ENCODE data around the gene SPINDOC.
"Not testable (repeated sequence)": the region's sequence is repeated elsewhere in the genome, so short reads cannot be mapped to it uniquely, and the experiment has no call there.

The SPINDOC gene, protein sequence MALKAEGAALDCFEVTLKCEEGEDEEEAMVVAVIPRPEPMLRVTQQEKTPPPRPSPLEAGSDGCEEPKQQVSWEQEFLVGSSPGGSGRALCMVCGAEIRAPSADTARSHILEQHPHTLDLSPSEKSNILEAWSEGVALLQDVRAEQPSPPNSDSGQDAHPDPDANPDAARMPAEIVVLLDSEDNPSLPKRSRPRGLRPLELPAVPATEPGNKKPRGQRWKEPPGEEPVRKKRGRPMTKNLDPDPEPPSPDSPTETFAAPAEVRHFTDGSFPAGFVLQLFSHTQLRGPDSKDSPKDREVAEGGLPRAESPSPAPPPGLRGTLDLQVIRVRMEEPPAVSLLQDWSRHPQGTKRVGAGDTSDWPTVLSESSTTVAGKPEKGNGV

DNA sequence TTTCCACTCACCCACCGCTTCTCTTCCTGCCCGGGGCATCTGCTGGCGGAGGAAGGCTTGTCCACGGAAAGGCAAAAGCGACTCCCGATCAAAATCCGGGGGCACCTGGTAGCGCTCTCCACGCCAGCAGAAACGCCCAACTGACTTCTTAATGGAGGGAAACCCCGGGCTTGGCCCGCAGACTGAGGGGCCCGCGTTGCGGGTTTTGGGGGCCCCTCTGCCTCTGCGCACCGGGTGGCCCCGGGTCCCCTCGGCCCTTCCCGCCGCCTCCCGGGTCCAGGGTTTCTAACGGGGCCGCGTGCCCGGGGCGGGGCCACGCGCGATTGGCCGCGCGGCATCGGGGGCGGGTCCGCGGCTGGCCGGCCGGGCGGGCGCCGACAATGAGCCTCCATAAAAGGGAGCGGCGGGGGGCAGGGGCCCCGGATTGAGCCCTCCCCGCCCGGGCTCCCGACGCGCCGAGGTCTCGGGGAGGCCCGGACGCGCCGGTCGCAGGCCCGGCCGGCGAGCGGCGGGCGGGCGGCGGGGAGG, at the start of gene SPINDOC:
SPINDOC (plus strand) TSS at position 422 of the 528 bp plus-strand sequence. CDS start 231 bp downstream, outside the sequence.
- peak; percentile 70 for DNase-seq

DNA sequence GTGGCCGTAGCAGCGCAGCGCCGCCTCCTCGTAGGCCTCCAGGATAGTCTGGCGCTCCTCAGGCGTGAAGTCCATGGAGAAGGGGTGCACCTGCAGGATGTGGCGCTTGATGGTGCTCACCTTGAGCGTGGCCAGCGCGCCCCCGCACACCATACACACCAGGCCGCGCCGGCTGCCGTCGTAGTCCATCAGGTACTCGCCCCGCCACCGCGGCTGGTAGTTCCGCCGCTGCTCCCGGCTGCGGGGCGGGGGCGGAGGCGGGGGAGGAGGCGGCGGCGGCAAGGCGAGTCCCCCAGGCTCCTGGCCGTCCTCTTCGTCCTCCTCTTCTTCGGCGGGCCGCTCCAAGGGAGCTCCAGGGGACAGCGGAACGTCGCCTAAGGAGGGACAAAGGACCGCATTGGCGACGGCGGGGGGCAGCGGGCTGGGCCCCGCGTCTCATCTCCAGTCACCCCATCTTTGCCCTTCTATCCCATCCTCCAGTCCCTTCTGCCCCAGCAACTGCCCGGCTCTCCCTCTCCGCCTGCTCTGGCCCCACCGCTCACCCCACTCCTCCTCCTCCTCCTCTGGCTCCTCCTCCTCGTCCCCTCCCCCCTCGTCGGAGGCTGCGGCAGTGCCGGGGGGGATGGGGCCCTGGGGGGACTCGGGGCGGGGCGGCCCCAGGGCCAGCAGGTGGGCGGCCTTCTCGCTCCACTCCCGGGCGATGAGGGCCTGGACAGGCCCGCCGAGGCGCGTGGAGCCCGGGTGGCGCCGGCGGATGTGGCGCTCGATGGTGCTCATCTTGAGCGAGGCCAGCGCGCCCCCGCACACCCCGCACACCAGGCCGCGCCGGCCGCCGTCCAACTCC, 49.5 kb upstream of the SPINDOC start:
- DNase-seq = no peak

DNA sequence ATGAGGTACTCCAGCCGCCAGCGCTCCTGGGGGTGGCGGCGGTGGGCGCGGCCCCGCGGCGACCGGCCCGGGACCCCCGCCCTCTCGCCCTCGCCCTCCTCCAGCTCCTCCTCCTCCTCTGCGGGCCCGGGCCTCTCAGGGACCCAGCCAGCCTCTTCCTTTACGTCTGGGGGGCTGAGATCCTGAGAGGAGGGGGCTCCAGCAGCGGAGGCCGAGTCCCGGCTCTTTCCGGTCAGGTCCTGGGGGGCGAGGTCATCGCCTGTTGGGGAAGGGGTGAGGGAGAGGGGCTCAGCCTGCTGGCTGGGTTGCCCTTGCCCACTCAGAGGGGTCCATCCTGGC, 48.9 kb upstream of the SPINDOC start:
- DNase-seq = no peak

DNA sequence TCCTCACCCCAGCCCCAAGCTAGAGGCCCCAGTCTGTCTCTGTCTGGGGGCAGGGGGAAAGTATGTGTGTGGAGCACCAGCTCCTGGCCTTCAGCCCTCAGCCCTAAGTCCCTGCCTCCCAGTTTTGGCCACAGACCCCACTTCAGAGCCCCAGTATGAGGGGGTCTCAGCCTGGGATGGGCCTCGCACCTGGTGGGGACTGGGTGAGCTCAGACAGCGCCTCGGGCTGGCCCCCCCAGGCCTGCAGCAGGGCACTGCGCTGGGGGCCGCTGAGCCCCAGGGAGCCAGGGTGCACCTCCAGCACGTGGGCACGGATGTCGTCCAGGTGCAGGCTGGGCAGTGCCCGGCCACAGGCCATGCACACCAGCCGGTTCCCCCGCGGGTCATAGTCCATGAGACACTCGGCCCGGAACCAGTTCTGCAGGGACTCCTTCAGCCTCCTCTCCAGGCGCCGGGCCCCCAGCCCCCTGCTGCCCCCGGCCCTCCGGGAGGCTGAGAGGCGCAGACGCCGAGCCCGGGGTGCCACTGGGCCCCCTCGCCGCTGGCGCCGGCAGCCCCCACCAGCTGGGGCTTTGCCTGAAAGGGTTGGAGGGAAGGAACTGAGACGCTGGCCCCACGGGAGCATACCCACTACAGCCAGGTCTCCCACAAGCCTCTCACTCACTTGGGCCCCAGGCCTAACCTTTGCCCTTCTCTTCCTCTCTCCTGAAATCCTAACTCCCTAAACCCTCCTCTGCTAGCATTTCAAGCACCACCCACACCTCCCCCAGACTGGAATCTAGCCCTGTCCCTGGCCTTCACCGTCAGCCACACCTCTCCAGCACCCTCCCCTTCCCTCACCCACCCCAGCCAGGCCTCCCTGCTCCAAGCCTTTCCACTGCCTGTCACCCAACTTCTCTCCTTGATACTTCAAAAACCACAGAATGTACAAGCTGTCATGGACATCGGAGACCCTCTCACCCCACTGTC, 48.3 kb upstream of the SPINDOC start:
- DNase-seq = no peak

DNA sequence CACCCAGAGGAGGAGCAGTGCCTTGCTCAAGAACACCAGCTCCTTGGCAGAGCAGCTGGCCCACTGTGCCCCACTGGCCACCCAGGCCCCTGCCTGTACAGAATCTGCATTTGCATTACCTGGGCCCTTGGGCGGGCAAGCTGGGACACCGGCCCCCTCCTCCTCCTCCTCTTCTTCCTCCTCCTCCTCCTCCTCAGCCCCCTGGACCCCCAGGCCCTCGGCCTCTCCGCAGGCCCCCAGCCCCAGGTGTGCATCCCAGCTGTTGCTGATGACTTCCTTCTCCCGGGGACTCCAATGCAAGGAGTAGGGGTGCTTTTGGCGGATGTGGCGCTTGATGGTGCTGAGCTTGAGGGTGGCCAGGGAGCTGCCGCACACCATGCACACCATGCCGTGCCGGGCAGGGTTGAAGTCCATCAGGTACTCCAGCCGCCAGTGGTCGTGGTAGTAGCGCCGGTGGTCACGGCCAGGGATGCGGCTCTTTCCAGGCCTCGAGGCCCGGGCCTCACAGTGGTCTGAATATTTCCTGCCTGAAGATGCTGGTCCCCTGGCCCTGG, 47.5 kb upstream of the SPINDOC start:
- no peak for DNase-seq

DNA sequence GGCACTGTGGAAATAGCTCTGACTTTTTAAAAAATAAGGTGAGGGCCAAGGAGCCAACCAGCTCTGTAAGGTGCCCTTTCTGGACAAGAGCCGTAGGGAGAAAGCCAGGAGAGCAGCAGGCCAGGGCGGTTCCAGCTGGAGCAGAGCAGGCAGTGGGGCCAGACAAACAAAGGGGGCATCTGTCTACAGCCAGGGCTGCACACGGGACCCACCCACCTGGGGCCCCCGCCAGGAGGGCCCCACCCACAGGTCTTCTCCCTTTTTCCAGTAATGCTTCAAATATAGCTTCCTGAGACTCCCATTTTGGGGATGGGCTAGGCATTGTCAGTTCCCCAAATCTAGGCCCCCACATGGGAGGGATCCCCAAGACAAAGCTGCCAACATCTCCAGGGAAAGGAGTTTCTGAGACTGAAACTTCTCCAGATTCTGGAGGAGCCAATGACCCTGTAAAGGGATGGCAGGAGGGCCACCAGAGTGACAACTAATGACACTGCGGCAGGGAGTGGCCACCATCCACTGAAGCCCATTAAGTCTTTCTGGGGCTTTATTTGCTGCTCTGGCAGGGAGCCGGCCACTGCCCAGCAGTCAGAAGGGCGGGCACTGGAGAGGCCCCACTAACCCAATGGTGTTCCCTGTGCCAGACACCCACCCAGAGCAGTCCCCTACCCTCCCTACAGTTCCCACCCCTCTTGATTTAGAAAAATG, 46.6 kb upstream of the SPINDOC start:
- no peak for DNase-seq

DNA sequence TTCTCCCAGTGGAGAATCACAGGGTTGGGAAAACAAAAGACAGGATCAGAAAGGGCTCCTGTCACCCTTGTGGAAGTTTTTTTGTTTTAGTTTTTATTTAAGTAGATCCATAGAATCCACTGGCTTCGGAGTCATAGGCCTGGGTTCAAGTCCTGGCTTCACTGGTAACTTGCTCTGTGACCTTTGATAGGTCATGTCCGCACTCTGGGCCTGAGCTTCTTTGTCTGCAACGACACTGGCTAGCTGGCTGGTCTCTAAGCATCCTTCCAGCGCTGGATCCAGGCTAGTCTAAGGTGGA, 46.0 kb upstream of the SPINDOC start:
- no peak for DNase-seq

DNA sequence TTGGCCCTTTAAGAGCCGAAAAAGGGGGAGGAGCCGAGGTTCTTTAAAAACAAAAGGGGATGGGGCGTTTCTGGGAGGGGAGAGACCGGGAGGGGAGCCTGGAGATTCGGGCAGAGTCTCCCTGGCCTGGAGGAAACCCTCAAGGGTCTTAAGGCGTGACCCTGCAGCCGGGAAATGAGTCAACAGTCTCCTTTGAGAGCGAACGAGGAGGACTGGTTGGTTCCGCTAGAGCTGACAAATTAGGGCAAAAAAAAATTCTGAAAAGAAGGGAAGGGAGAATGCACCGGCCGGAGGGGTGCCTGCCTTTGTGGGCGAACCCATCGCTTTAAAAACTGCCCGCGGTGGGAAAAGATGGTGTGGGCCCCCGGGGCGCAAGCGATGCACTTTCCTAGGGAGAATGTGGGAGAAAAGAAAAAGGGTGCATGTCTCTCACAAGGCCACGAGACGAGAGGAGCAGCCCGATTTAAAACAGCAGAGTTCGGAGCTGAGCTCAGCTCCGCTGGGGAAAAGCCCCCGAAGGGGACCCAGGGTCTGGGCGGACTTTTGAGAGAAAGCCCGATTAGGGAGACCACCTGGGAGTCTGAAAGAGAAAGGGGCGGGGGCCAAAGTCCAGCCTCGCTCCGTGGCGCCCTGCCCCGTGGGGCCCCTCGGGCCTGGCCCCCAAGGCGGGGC, 45.6 kb upstream of the SPINDOC start:
- peak; percentile 18 for DNase-seq

DNA sequence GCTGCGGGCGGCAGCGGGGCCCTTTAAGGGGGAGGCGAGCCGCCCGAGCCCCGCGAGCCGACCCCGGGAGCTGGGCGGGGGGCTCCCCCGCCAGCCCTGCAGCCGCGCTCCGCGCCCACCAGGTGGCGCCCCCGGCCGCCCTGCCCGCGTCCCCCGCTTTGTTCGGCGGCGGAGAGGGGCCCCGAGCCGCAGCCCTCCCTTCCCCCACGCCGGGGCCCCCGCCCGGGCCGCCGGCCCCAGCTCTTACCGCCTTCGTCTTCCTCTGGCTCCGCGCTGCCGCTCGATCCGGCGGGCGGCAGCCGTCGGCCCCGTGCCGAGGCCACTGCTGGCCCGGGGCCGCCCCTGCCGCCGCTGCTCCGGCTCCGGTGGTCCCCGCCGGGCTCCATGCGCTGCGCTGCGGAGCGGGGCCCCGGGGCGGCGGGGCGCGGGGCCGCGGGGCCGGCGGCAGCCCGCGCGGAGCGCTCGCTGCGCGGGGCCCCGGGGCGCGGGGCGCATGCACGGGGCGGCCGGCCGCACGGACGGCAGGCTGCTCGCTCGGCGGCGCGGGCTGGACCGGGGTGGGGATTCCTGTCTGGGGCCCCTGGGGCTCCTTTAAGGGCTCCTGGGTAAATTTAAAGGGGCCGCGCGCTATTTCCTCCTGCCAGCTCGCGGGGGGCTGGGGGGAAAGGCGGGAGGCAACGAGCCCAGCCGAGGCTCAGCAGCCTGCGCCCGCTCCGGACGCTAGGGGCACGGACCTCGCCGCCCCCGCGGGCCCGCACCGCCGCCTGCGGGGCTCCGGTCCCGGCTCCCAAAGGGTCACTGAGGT, 44.8 kb upstream of the SPINDOC start, which contains the start of gene ZFTA:
ZFTA (minus strand) TSS at position 539 of the 805 bp plus-strand sequence; CDS start at position 386, 153 bp downstream.
- DNase-seq = peak; percentile 66

DNA sequence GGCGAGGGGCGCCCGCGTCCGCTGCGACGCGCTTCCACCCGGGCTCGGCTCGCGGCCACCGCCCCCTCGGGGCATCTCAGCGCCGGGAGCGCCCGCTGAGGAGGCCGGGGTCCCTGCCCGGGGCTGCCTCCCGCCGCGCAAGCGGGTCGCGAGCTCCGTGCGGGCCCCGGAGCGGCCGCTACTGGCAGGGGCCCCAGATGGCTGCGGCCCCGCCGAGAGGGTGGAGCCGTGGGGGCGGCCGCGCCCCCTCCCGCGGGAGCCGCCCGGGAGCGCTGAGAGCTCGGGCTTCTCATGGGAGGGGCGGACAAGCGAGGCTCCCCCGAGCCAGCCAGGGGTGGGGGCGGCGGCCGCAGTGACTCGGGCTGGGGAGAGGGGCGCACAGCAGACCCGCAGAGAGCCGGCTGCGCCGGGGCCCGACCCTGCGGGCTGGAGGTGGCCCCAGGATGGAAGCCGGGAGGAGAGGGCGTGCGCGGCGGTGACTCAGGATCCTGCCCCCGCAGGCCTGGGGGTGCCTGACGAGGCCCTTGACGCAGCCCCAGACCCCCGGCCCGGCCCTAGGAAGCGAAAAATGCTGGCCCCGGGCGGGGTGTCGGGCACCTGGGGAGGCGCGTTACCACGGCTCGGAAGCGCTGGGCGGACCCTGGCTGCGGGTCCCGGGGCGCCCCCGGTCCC, 44.1 kb upstream of the SPINDOC start:
- DNase-seq = peak; percentile 52

DNA sequence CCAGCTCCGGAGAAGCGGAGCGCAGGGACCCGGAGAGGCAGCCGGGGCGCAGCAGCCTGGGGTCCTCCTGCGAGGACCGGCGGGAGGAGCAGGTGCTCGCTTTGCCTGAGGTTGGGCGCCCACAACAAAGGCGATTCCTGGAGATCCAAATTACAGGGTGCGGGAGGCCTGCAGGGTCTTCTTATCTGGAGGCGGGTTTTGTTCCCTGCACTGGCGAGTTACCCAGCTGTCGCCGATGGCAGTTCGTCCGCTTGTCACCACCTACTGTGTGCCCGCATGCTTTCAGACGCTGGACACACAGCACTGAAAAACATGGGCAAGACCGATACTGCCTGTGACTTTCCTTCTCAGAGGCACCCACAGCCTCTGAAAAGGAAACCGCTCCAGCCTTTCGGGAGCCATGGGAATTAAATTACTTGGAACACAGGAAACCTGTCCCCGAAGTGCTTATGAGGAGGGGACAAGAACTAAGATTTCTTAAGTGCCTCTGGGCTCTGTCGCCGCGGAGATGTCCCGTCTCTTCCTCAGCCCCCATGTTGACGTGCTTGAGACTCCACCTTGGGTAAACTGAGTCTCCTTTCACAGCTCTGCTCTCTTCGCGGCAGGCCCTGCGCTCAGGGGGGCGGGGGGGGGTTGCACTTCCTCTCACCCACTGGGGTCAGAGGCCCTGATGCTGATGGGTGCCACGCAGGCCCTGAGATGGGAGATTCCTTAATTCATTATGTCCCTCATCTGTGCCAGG, 43.4 kb upstream of the SPINDOC start:
- DNase-seq = no peak

DNA sequence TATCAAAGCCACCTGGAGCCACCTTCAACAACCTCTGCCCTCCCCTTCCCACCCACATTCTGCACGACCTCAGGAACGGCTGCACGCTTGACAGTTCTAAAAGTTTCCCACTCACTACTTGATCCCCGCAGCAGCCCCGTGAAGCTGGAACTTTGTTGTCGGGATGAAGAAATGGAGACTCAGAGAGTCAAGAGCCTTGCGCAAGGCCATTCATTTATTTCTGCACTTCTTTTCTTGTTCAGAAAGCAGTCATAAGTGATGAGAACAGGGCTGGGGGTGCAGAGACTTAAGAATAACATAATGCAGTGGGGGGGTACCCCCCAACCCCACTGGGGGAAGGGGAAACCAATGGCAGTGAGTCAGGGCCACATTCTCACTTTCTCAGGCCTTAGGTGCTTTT, 42.5 kb upstream of the SPINDOC start:
- no peak for DNase-seq

DNA sequence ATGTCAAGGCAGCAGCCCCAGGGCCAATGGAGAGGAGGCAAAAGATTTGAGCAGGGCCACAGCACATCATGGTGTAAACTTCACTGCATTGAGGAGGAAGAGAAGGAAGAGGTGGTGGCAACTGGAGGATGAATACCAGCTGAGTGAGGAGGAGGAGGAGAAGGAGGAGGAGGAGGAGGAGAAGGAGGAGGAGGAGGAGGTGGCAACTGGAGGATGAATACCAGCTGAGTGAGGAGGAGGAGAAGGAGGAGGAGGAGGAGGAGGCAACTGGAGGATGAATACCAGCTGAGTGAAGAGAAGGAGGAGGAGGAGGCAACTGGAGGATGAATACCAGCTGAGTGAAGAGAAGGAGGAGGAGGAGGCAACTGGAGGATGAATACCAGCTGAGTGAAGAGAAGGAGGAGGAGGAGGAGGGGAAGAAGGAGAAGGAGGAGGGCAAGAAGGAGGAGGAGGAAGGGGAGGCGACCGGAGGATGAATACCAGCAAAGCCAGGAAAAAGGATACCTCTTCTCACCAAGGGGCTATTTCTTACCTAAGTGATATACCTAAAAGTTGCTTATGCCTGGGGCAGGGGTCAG, 41.4 kb upstream of the SPINDOC start:
- not testable (repeated sequence) for DNase-seq

DNA sequence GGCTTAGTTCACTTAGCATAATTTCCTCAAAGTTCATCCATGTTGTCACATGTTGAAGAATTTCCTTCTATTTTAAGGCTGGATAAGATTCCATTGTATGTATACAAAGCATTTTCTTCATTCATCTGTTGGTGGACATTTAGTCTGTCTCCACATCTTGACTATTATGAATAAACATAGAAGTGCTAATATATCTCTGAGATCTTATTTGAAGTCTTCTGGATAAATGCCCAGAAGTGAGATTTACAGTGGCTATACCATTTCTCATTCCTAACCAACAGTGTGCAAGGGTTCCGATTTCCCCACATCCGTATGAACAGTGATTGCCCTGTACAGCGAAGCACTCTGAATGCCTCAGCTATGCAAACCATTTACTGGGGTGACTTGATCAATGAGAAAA, 38.1 kb upstream of the SPINDOC start:
- no peak for DNase-seq

DNA sequence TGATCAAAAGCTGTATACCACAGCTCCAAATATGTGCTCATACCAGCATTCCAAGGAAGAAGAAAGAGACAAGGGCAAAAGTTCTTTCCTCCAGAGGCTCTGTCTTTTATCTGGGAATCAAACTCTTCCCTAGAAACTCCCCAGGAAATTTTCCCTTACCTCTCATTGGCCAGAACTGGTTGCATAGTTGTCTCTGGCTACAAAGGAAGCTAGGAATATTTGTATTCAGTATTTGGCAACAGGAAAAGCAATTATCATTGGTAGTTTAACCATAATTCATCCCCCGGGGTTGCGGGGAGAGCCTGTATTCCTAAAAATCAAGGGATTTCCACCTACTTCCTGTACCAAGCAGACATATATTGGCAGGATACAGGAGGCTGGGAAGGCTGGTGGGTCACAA, 34.2 kb upstream of the SPINDOC start:
- DNase-seq = no peak

DNA sequence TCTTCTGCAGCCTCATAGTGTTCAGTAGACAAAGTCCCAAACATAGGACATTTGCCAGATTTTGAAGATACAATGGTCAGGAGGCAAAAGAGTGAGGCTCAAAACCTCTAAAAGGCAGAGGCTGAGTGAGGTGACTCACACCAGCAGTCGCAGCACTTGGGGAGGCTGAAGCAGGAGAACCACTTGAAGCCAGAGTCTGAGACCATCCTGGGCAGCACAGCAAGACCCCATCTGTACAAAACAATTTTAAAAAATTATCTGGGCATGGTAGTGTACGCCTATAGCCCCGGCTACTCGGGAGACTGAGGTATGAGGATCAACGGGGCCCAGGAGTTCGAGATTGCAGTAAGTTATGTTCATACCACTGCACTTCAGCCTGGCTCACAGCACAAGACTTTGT, 30.5 kb upstream of the SPINDOC start:
- no peak for DNase-seq

DNA sequence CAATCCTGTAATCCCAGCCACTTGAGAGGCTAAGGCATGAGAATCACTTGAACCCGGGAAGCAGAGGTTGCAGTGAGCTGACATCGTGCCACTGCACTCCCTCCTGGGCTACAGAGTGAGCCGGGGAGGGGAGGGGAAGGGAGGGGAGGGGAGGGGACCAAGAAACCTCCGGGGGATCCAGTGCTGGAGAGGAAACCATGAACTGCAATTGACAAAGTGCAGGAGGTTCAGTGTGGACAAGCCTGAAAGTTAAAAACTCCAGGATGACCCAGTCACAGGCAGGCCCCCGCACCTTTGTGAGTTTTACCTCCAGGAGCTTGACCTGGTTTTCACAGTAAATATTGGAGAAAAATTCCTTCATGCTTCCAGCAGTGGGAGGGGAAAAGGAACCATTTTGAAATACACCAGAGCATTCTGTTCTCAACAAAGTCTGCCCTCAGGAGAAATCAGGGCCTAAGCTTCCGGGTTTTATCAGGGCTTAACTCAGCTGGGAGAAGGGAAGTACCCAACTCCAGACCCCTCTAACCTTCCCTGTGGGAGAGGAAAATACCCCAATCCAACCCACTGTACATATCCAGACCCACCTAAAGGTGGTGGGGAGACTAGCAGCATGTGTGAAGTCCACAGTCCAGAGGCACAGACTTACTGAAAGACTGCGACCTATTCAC, 29.2 kb upstream of the SPINDOC start:
- DNase-seq = no peak

DNA sequence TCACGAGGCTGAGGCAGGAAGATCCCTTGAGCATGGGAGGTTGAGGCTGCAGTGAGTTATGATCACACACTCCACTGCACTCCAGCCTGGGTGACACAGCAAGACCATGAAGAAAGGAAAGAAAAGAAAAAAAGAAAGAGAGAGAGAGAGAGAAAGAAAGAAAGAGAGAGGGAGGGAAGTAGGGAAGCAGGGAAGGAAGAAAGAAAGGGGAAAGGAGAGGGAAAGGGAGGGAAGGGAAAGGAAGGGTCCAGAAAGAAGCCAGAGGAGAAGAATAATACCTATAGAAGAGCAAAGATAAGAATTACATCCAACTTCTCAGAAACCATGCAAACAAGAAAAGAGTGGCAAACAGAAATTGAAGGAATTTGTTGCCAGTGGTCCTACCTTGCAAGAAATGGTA, 27.4 kb upstream of the SPINDOC start:
- no peak for DNase-seq

Measured in stimulated activated CD4-positive, alpha-beta T cell treated with anti-CD3 and anti-CD28 coated beads, Interleukin-4, amount 100 ng/mL, for 1 hour (primary cell).